NCI-H146 (cell line): ENCODE data around the gene NSRP1.
"Not testable (repeated sequence)": the region's sequence is repeated elsewhere in the genome, so short reads cannot be mapped to it uniquely, and the experiment has no call there.

Experiments
- DNase-seq: peaks from one replicate; lab custom pipeline; 2025; lab: John Stamatoyannopoulos, UW

The NSRP1 gene, protein sequence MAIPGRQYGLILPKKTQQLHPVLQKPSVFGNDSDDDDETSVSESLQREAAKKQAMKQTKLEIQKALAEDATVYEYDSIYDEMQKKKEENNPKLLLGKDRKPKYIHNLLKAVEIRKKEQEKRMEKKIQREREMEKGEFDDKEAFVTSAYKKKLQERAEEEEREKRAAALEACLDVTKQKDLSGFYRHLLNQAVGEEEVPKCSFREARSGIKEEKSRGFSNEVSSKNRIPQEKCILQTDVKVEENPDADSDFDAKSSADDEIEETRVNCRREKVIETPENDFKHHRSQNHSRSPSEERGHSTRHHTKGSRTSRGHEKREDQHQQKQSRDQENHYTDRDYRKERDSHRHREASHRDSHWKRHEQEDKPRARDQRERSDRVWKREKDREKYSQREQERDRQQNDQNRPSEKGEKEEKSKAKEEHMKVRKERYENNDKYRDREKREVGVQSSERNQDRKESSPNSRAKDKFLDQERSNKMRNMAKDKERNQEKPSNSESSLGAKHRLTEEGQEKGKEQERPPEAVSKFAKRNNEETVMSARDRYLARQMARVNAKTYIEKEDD

DNA sequence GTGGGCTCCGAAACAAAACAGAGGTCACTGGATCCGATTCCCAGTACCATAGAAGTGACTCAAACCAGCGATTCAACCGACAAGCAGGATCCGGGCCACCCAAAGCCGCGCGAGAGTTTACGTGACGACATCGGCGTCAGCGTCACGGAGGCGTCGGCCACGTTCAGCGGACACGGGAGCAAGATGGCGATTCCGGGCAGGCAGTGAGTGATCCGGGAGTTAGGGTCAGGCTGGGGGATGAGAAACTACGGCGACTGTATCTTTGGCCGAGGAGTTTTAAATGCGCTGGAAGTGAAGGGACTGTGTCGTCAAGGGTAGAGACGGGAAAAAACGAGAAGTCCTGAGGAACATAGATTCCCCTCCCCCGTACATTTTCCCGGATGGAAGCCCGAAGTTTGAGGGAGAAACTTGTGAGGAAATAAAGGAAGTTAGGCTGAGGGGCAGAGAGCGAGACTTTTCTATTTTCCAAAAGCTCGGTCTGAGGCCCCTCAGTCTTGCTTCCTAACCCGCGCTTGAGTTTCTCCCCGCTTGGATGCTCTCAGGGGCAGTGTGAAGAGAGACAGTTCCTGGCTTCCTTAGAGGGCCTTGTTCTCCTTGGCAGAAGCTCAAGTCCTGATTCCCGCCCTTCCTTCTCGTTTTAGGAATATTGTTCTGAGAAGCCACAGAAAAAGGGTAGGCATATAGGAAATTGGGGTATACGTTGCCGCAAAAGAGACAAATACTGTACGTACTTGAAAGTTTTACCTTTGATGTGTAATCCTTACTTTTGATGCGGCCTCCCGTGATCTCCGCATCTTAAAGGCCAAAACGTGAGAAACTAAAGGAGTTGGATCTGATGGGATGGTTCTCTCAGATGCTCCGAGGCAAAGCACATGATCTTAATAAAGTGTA lies at the start of gene NSRP1:
NSRP1 (plus strand) TSS at position 156 of the 891 bp plus-strand sequence; CDS start at position 184, 28 bp downstream.
- DNase-seq: peak; percentile 92

DNA sequence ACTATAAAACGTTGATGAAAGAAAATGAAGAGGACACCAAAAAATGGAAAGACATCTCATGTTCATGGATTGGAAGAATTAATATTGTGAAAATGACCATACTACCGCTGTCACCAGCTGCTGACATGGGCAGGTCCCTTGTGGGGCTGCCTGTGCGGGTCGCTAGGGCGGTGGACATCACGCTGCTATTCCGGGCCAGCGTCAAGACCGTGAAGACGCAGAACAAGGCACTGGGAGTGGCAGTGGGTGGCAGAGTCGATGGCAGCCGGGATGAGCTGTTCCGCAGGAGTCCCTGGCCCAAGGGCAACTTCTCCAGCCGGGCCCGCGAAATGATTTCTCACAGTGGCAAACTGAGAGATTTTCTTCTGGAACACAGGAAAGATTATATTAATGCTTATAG lies 48.2 kb upstream of the NSRP1 start:
- no peak for DNase-seq

DNA sequence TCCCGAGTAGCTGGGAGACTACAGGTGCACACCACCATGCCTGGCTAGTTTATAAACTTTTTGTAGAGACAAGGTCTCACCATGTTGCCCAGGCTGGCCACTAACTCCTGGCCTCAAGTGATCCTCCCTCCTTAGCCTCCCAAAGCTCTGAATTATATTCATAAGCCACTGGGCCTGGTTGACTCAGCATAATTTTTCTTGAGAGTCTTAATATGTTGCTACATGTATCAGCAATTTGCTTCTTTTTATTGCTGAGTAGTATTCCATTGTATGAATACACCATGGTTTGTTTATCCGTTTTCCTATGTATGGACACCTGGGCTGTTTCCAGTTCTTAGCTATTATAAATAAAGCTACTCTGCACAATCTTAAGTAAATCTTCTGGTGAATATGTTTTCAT lies 42.4 kb upstream of the NSRP1 start:
- DNase-seq: no peak

DNA sequence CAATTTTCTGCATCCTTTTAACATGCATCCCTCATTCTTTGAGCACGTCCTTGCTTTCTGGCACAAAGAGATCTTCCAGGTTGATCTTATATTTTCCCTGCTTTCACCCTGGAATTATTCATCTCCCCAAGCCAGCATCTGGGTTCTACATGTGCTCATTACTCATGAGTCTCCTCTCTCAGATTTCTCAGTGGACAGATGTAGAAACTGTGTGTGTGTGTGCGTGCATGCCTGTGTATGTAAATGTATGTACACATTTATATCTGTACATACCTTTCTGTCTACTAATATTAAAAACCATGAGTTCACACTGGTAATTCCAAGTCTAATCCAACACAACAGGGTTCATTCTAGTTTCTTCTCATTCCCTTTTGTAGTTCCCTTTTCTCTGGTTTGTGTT lies 41.9 kb upstream of the NSRP1 start:
- no peak for DNase-seq

DNA sequence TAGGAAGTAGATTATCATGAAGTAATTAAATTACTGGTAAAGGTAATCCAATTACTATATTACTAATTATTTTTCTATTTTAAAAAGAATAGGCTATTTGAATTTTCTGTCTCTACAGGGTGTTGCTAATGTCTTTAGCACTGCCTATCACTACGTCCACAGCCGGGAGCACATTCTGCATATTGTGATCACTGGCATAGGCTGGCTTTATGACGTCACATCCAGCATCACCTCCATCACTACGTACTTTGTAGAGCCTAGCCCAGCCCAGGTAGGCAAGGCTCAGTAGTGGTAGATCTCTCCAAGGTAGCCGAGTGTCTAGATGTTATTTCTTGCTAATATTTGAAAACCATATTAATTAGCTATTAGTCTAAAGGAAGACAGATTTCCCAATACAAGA lies 33.8 kb upstream of the NSRP1 start:
- DNase-seq: no peak

DNA sequence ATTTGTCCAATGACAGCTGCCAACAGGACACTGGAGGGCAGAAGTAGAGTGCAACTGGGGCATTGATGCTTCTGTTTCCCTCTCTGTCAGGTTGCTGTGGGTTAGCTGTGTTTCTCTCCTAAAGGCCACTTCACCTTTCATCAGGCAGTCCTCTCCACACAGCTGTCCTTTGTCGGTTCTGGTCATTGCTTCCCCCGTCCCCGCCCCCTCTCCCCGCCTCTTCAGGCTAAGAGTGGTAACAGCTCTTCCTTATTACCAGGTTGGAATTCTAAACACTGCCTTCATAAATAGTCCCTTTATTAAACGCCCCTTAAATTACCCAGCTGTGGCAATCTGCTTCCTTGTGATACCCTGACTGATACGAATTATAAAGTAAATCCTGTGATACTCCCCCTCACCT lies 31.8 kb upstream of the NSRP1 start:
- DNase-seq: no peak

DNA sequence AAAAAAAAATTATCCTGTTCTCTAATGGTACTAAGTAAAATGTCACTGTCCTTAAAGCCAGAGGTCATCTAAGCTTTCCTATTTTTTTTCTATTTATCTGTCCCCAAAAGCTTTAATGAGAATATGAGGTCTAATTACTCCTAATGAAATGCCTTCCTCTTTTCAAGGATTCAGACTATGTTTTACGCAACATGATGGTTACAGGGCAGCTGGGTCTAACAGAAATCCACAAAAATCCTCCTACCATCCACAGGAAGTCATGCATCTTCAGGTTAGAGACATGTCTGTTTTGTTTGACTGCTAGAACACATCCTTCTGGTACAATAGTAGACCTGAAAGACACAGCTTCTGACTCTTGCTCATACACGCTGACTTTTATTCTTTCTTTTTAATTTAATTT lies 29.7 kb upstream of the NSRP1 start:
- DNase-seq: no peak

DNA sequence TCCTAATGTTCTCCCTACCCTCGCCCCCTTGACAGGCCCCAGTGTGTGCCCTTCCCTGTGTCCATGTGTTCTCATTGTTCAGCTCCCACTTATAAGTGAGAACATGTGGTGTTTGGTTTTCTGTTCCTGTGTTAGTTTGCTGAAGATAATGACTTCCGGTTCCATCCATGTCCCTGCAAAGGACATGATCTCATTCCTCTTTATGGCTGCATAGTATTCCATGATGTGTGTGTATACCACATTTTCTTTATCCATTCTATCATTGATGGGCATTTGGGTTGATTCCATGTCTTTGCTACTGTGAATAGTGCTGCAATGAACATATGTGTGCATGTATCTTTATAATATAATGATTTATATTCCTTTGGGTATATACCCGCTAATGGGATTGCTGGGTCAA lies 29.2 kb upstream of the NSRP1 start:
- not testable (repeated sequence) for DNase-seq

DNA sequence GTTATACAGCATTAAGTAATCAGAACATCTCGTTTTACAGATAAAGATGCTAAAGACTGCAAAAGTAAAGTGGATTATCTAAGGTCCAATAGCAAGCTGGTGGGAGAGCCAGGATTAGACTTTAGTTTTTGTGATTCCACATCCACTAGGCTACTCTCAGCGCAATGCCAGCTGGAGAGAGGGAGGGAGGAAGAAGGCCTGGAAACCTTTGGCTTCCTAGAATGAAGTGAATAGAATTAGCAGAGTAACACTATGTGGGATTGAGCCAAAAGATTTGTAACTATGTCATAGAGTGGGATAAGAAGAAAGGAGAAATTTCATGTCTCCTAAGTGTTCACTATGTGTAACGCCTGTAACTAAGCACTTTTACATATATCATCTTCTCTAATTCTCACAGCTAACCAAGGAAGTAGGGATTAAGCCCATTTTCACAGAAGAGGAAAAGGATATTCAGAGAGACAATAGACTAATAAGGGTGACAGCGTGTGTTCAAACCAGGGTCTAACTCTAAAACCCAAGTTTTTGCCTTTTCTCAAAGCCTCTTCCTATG lies 25.4 kb upstream of the NSRP1 start:
- DNase-seq: no peak

DNA sequence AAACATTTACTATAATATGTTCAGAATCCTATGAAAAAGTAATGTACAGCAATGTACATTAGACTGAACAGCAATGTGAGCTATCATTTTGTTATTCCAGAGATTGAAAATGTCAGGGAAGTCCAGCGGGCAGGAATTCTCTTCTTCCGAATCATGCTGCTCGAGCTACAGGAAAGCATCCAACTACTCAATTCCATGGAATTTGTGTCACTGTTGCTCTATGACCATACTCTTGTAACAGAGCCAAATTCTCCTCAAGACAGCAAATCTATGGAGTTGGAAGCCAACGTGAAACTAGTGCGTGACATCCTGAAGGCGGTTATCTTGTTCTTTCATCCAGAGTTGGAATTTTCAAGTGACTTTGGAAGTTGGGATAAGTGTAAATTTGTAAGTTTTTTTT lies 24.8 kb upstream of the NSRP1 start:
- DNase-seq: no peak

DNA sequence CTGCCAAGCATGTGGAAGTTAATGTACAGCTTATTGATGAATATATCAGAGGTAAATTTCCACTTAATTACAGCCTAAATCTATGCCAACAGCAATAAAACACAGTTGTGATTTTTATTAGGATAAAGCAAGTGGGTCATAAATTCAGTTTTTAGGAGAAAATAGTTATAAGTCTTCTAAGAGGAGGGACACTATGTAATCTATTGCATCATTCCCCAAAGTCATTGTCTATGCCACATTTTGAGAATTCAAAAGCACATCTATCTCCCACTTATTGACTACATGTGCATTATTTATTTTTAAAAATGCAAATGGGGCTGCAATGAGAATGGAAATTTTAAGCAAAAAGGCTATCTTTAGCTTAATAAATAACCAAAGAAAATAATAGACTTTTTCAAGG lies 23.7 kb upstream of the NSRP1 start:
- no peak for DNase-seq

DNA sequence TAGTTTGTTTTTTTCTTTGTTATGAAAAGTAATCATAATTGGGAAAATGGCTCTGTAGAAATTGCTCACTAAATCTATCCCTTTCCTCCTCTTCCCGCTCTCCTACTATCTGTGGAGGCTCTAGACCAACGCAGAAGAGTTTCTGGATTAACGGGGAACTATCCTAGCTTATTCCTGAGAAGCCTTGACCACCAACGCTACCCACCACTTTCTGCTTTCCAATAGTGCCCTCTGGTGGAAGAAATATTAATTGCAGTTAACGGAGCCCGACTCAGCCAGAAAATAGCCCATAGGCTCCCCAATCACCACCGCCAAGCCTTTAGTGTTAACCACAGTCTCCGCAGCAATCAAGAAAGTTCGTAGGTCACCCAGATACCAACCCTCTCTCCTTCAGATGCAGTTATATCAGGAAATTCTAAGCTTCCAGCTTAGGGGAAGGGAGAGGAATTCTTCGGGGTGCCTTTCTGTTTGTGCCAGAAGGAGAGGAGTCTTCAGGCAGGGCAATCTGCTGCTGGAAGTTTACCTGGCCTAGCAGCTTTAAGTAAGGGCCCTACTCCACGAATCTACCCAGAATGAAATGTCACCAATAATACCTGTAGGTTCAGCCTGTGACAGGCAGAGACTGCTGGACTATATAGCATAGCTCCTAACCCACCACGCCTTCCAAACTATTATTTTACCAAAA lies 23.0 kb upstream of the NSRP1 start:
- peak; percentile 56 for DNase-seq

DNA sequence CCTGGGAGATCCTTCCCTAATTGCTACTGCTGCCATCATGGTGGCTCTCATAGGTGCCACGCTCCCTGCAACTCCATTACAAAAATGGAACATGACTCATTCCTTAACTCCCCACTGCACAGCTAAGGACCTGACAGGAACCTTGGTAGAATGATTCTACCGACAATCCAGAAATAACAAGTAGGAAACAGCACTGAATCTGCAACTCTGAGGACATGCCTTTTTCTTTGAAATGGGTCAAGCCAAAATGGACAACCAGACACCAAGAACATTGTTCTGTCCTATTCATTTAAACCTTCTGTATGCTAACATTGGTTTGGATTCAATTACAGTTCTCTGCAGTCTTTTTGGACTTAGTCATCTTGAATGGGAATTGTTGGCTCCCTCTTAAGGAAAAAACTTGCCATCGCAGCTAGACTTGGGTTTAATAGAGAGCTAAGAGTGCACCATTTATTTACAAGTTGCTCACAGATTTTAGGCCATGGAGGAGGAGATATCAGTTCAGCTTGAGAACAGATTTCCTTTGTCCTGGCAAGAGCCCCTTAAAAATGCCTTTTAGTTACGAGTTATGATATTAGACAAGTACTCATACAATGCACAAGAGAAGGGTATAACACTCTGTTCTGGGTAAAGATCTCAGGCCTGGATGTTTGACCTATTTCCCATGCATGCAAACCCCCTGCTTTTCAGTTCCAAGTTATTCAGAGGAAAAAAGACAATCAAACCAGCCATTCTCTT lies 20.9 kb upstream of the NSRP1 start:
- peak; percentile 24 for DNase-seq

DNA sequence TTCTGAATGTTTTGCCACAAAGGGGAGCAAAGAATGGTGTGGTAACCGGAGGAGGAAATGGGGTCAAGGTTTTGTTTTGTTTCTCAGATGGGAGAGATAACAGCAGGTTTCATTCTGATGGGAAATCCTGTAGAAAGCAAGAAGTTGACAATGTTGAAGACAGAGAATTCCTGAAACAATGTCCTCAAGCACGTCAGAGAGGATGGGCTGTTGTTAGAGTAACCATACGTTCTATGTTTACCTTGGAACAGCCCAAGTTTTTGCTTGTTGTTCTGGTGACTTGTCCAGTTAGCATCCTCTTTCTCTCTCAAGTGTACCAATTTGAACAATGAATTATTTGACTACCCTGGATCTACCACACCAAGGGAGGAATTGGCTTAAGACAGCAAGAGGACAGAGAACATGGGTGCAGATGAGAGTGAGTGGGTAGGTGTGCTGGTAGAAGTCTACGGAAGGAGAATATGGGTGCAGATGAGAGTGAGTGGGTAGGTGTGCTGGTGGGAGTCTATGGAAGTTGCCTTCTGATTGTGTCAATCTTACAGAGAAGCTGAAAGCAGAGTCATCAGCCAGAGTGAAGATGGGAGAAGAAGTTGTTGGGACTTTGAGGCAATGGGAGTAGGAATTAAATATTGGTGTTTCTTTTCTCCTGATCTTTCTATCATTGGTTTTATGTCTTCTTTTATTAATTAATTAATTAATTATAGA lies 14.8 kb upstream of the NSRP1 start:
- no peak for DNase-seq

DNA sequence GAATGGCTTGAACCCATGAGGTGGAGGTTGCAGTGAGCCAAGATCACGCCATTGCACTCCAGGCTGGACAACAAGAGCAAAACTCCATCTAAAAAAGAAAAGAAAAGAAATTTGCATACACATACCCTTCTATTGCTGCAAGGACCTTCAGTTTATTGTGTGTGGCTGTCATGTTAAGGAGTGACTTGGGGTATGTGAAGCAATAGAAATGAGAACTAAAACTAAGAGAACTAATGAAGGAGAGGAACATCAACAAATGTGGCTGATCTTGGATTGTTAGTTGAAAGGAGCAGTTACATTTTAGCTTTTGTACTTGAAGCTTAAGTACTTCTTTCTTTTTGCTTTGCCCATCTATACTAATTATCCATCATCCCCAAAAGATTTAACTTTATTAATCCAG lies 12.7 kb upstream of the NSRP1 start:
- DNase-seq: no peak

DNA sequence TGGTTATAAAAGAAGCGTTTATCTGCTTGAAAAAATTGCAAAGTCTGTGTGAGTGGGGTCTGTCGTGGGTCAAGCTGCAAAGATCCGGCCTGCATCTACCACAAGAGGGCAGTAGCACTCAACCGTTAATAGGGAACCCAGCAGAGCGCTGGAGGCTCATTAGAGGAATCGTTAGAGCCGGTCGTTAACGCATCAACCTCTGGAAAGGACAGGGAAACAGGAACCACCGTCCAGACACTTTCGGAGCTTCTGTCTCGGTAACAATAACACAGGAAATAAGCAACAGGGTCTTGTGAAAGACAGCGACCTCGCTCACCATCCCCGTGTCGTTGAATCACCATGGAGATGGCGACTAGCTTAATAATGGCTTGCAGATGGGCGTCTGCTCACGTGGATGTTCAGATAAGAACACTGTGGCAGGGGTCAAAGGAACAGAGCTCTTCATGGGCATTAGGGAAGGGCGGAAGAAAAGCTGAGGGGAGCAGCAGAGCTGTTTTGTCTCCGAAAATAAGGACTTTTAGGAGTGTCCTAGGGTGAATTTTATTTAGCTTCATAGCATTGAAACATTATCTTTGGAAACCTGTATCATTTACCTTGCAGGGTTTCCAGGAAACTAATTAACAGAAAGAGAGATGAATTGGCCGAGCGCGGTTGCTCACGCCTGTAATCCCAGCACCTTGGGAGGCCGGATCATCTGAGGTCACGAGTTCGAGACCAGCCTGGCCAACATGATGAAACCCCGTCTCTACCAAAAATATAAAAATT lies 11.9 kb upstream of the NSRP1 start:
- DNase-seq: peak; percentile 98

DNA sequence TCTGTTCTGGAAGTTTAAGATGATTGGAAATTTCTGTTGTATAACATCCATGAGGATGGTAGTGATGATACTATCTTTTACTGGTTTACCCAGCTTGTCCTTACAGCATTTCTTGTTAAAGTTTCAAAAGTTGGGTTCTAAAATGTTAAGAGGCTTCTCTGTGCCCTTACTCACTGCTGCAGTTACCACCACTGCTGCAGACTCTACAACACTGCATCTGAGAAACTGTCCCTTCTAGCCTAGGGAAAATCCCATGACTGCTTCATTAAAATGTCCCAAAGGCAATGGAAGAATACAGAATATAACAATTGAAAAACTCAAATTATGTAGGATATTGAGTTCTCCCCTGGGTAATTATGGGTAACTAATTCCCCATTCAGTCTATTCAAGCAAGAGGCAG lies 3.8 kb upstream of the NSRP1 start:
- no peak for DNase-seq

DNA sequence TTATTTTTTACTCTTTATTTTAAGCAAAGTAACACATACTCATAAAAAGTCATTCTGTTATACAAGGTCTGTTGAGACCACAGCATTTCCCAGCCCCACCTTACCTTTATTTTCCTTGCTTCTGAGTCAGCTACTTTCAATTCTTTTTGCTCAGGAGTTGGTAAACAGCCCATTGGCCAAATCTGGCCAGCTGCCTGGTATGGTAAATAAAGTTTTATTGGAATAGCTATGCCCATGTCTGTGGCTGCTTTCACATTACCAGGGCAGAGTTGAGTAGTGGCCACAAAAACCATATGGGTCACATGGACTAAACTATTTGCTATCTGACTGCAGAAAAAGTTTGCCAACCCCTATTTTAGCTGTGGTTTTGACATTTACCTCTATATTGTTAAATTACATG lies 3.4 kb upstream of the NSRP1 start:
- peak; percentile 13 for DNase-seq

DNA sequence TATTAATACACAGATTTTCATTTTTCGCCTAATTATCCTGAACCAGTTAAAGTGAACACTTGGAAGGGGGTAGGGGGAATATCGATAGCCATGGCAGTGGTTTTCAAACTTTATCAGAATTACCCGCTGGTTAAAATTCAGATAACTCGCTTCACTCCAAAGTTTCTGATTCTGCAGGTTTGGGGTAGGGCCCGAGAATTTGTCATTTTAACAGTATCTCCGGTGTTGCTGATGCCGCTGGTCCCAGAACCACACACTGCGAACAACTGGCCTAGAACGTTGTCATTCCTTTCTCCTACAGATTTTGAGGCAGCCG lies 313 bp upstream of the NSRP1 start:
- DNase-seq: no peak

DNA sequence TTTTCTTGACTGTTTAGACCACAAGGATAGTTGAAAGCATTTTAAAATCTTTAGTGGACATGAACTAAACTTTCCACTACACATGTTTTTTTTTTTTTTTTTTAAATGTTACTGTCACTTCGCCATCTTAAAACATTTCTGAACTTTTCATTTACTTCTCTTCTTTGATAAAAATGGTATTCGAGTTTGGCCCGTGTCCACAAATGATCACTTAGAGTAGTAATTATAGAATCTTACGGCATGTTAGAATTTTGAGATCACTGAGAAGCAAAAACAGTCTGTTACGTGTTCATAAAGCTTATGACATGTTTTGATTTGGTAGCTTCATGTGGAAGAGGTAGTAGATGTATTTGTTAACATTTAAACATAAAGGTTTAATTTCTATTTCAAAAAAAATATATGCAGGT lies 1.1 kb downstream of the NSRP1 start:
- no peak for DNase-seq
